ENCODE data around the gene ALX4. TPM values are rescaled to one million over a fixed set of nuclear protein-coding genes. Genes with fewer than 3 reads are reported as not detected.

Gene ALX4
- total RNA-seq, 1 experiment from 2014 or later: not detected

DNA sequence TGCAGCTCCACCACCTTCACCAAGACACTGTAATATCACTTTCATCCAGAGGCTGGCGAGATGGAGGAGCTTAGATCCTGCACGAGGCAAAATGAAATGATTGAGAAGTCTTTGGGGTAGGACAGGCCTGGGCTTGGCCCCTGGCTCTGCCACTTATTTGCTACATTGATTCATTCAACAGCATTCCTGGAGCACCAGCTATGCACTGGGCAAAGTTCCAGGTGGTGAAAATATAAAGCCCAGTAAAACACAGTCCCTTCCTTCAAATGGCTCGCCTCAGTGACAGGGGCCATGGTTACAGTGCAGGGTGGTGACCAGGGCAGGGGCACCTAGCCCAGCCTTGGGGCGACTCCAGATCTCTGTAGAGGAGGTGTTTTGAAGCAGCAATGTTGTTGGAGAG is 19.7 kb downstream of the ALX4 start:
- Mint-ChIP-seq H3K9me3 (ENCODE audit: unreplicated experiment) (no peaks in the 10 kb centered on the region), H3K27me3 (ENCODE audit: insufficient read depth, unreplicated experiment) (no peaks in the 10 kb centered on the region), H3K4me3 (ENCODE audit: unreplicated experiment) (no peak overlapping the region), H3K27ac (ENCODE audit: low read depth, unreplicated experiment) (peak overlapping the region; percentile 43), H3K4me1 (ENCODE audit: insufficient read depth, unreplicated experiment) (peaks cover 10% of the 10 kb centered on the region), H3K36me3 (ENCODE audit: insufficient read depth, unreplicated experiment) (no peaks in the 10 kb centered on the region)
- intact Hi-C loops (cut with micrococcal nuclease): no loop called here
- POLR2A ChIA-PET: interaction anchor here (0.5 to 0.9 kb wide), 2 partner anchors 98 to 251 kb away, joined by 3 read pairs; no protein-coding TSS in a partner anchor
- CTCF ChIA-PET: interaction anchor here (0.7 to 8.1 kb wide), 4 partner anchors 129 to 248 kb away, joined by 3 to 223 read pairs (median 6); no protein-coding TSS in a partner anchor
- DNase-seq (ENCODE audit: unreplicated experiment): peak; percentile 38
- no TSS peak for BruUV-seq (replicated peaks)
- TF ChIP-seq, protein P1, sequence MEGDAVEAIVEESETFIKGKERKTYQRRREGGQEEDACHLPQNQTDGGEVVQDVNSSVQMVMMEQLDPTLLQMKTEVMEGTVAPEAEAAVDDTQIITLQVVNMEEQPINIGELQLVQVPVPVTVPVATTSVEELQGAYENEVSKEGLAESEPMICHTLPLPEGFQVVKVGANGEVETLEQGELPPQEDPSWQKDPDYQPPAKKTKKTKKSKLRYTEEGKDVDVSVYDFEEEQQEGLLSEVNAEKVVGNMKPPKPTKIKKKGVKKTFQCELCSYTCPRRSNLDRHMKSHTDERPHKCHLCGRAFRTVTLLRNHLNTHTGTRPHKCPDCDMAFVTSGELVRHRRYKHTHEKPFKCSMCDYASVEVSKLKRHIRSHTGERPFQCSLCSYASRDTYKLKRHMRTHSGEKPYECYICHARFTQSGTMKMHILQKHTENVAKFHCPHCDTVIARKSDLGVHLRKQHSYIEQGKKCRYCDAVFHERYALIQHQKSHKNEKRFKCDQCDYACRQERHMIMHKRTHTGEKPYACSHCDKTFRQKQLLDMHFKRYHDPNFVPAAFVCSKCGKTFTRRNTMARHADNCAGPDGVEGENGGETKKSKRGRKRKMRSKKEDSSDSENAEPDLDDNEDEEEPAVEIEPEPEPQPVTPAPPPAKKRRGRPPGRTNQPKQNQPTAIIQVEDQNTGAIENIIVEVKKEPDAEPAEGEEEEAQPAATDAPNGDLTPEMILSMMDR (IDR thresholded peaks at IDR 0.05; ENCODE audit: unreplicated experiment): no peak

DNA sequence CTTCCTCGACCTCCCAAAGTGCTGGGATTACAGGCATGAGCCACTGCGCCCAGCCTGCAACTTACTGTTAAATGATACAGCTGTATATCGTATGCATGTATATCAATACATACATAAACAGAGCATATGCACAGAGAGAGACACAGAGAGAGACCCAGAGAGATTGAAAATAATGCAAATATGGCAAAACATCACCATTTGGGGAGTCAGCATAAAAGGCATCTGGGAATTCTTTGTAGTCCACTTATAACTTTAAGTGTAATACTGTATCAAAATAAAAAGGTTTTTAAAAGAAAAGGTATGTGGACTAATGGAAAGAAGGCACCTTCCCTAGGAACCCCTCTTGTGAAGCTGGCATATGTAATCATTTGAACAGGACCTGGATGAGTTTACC is 21.8 kb downstream of the ALX4 start:
- BruUV-seq (replicated peaks): no TSS peak
- Mint-ChIP-seq H3K4me1 (ENCODE audit: insufficient read depth, unreplicated experiment) (peaks cover 10% of the 10 kb centered on the region), H3K4me3 (ENCODE audit: unreplicated experiment) (no peak overlapping the region), H3K36me3 (ENCODE audit: insufficient read depth, unreplicated experiment) (no peaks in the 10 kb centered on the region), H3K27ac (ENCODE audit: low read depth, unreplicated experiment) (no peak overlapping the region), H3K27me3 (ENCODE audit: insufficient read depth, unreplicated experiment) (peaks cover 15% of the 10 kb centered on the region), H3K9me3 (ENCODE audit: unreplicated experiment) (no peaks in the 10 kb centered on the region)
- ChIA-PET POLR2A (interaction anchor here (0.6 kb wide), 1 partner anchor 249 kb away, joined by 3 read pairs; no protein-coding TSS in a partner anchor), CTCF (interaction anchor here (0.6 to 8.1 kb wide), 9 partner anchors 27 to 433 kb away, joined by 3 to 223 read pairs (median 4); no protein-coding TSS in a partner anchor)
- DNase-seq (ENCODE audit: unreplicated experiment): no peak
- TF ChIP-seq, protein P1 (IDR thresholded peaks at IDR 0.05; ENCODE audit: unreplicated experiment): no peak
- intact Hi-C loops (cut with micrococcal nuclease): loop anchor here (5.0 kb wide), 2 partner anchors 196 to 329 kb away; no protein-coding TSS in a partner anchor

DNA sequence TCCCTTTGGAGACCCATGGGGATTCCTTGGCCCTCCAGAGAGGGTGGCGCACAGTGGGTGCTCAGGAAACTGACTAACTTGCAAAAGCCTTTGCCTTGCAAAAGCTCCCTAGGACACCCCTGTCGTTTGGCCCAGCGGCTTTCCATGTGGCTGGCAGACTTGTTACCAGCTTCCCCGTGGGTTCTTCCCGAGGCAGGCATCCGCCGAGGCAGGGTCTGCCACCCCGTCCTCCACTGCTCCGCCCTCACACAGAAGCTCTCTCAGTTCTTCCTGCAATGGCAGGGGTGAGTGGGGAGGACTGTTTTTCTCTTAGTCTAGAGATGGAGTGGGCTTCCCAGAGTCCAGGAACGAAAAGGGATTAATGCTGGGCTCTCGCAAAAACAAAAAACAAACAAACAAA is 23.0 kb downstream of the ALX4 start:
- peaks cover 15% of the 10 kb centered on the region for H3K27me3 Mint-ChIP-seq (ENCODE audit: insufficient read depth, unreplicated experiment)
- no peak overlapping the region for H3K4me3 Mint-ChIP-seq (ENCODE audit: unreplicated experiment)
- H3K36me3 Mint-ChIP-seq (ENCODE audit: insufficient read depth, unreplicated experiment): no peaks in the 10 kb centered on the region
- BruUV-seq (replicated peaks): no TSS peak
- peaks cover 10% of the 10 kb centered on the region for H3K4me1 Mint-ChIP-seq (ENCODE audit: insufficient read depth, unreplicated experiment)
- H3K27ac Mint-ChIP-seq (ENCODE audit: low read depth, unreplicated experiment): no peak overlapping the region
- intact Hi-C loops (cut with micrococcal nuclease): loop anchor here (1.0 to 5.0 kb wide), 5 partner anchors 39 to 330 kb away; no protein-coding TSS in a partner anchor
- CTCF ChIA-PET: interaction anchor here (0.6 to 8.1 kb wide), 17 partner anchors 15 to 611 kb away, joined by 3 to 223 read pairs (median 4); no protein-coding TSS in a partner anchor
- no peak for DNase-seq (ENCODE audit: unreplicated experiment)
- no peaks in the 10 kb centered on the region for H3K9me3 Mint-ChIP-seq (ENCODE audit: unreplicated experiment)
- POLR2A ChIA-PET: interaction anchor here (0.7 to 1.0 kb wide), 2 partner anchors 10 to 252 kb away, joined by 3 to 5 read pairs; no protein-coding TSS in a partner anchor
- TF ChIP-seq, protein P1 (IDR thresholded peaks at IDR 0.05; ENCODE audit: unreplicated experiment): no peak

DNA sequence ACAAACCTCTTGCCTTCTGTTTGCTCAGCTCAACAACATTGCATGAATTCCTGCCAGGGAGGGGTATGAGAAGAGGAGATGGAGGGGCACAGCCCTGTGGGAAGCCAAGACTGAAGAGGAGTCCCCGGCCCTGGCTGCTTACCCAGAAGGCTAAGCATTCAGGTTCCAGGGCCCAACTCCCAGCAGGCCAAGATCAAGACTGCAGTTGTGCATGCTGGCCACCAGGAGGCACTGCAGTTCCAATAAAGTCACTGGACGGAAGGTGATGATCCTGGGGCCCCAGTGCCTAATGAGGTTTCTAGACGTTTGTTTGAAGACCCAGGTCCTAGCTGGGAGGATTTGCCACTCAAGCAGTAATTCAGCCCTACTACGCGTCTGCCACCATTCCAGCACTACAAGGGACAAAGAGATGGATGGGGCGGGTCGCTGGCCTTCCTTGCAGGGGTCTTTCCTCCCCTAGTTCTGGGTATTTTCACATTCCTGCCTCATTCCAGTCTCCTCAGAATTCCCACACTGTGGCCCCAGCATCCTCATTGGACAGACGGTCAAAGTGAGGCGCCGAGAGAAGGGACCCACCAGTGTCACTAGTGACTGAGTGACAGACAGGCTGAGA is 23.6 kb downstream of the ALX4 start:
- Mint-ChIP-seq H3K9me3 (ENCODE audit: unreplicated experiment) (no peaks in the 10 kb centered on the region), H3K4me3 (ENCODE audit: unreplicated experiment) (no peak overlapping the region), H3K27ac (ENCODE audit: low read depth, unreplicated experiment) (no peak overlapping the region), H3K36me3 (ENCODE audit: insufficient read depth, unreplicated experiment) (no peaks in the 10 kb centered on the region), H3K27me3 (ENCODE audit: insufficient read depth, unreplicated experiment) (peaks cover 15% of the 10 kb centered on the region), H3K4me1 (ENCODE audit: insufficient read depth, unreplicated experiment) (peaks cover 10% of the 10 kb centered on the region)
- CTCF ChIA-PET: interaction anchor here (0.6 to 8.1 kb wide), 38 partner anchors 8 to 620 kb away, joined by 3 to 223 read pairs (median 4); no protein-coding TSS in a partner anchor
- TF ChIP-seq, protein P1 (IDR thresholded peaks at IDR 0.05; ENCODE audit: unreplicated experiment): peak; percentile 95
- POLR2A ChIA-PET: interaction anchor here (1.0 kb wide), 1 partner anchor 253 kb away, joined by 5 read pairs; no protein-coding TSS in a partner anchor
- no TSS peak for BruUV-seq (replicated peaks)
- peak; percentile 69 for DNase-seq (ENCODE audit: unreplicated experiment)
- intact Hi-C loops (cut with micrococcal nuclease): loop anchor here (1.0 to 5.0 kb wide), 5 partner anchors 40 to 331 kb away; no protein-coding TSS in a partner anchor

Data from MCF 10A (cell line).